A549 (cell line): ENCODE results near the gene KIAA1671. TPM values are rescaled to one million over a fixed set of nuclear protein-coding genes. Genes with fewer than 3 reads are reported as not detected.

Source experiments
- ATAC-seq, 2 experiments: fragments of 200-7000 bp in 1 of 2; fragments of >200 bp in 1 of 2; cut with Nextera tagmentation in 1 of 2; cut with Tn5 transposase in 1 of 2; 3 replicates each; pipeline versions ENCODE4 v1.8.0 to v1.9.1; 2018 to 2020; ENCODE audit warnings: mild to moderate bottlenecking in 1 of 2, moderate library complexity in 1 of 2
- CTCF ChIA-PET: fragments of 300-600 bp; sonication (Branson Sonifier 250); formaldehyde crosslinking; extraction: SDS; loops from one replicate; lab custom pipeline; 2021; ENCODE audit warnings: antibody characterized with exemption, inconsistent platforms; lab: Yijun Ruan, JAX
- POLR2A ChIA-PET: fragments of 350-600 bp; formaldehyde crosslinking; extraction: SDS; loops from one replicate; lab custom pipeline; 2021; ENCODE audit warnings: antibody characterized with exemption, inconsistent platforms; lab: Yijun Ruan, JAX
- DNase-seq, 2 experiments: peaks; one replicate each; pipeline versions ENCODE4 v3.0.0 to v3.0.0-alpha.2; 2011 to 2016; ENCODE audit warnings: low read depth in 1 of 2, low spot score in 1 of 2
- FAIRE-seq: peaks from 2 replicates; lab custom pipeline; 2011; peaks lifted over from hg19 to GRCh38; lab: Jason Lieb, UNC
- H3K27ac ChIP-seq, 2 experiments: fragments of >200 bp; sonication (Bioruptor Twin); formaldehyde crosslinking; 3 replicates each; pipeline ENCODE4 v1.5.1; 2016 to 2017
- H3K4me1 ChIP-seq: fragments of >200 bp; sonication (Bioruptor Twin); formaldehyde crosslinking; 3 replicates; pipeline ENCODE4 v1.6.1; 2016
- H3K4me2 ChIP-seq: fragments of >200 bp; sonication (Bioruptor Twin); formaldehyde crosslinking; 3 replicates; pipeline ENCODE4 v1.6.1; 2016
- H3K4me3 ChIP-seq: fragments of >200 bp; sonication (Bioruptor Twin); formaldehyde crosslinking; 3 replicates; pipeline ENCODE4 v1.5.1; 2016
- H3K9me3 ChIP-seq: fragments of >200 bp; sonication (Bioruptor Twin); formaldehyde crosslinking; 3 replicates; pipeline ENCODE4 v1.6.1; 2016
- BHLHE40 ChIP-seq: IDR thresholded peaks from 2 replicates; pipeline ENCODE4 v1.6.1; 2012; ENCODE audit warnings: low read depth, low read length, inconsistent platforms
- CEBPB ChIP-seq, 2 experiments: fragments of >200 bp in 1 of 2; sonication (Bioruptor Twin) in 1 of 2; formaldehyde crosslinking in 1 of 2; IDR thresholded peaks; 2 replicates each; pipeline ENCODE4 v1.6.1; 2012 to 2016
- EP300 ChIP-seq, 2 experiments: fragments of >200 bp; sonication (Bioruptor Twin); formaldehyde crosslinking; IDR thresholded peaks; 2 replicates in 1 of 2; 3 replicates in 1 of 2; pipeline ENCODE4 v1.6.1; 2016 to 2017
- FOSB ChIP-seq: fragments of 250-450 bp; sonication (Bioruptor Pico); IDR thresholded peaks from 2 replicates; pipeline ENCODE4 v1.5.0; 2020; ENCODE audit warnings: mild to moderate bottlenecking, moderate library complexity
- FOSL2 ChIP-seq, 2 experiments: fragments of 450-650 bp in 1 of 2; fragments of >200 bp in 1 of 2; sonication (Bioruptor Twin) in 1 of 2; formaldehyde crosslinking; IDR thresholded peaks; 2 replicates each; pipeline versions ENCODE4 v1.5.0 to v1.6.1; 2016 to 2020; ENCODE audit warnings: mild to moderate bottlenecking in 1 of 2, moderate library complexity in 1 of 2
- GATA3 ChIP-seq: IDR thresholded peaks from 2 replicates; pipeline ENCODE4 v1.6.1; 2012; ENCODE audit warnings: borderline replicate concordance
- HOXB13 ChIP-seq: fragments of 250-450 bp; sonication (Bioruptor Pico); IDR thresholded peaks from 2 replicates; pipeline ENCODE4 v1.5.0; 2020; ENCODE audit warnings: low read depth, mild to moderate bottlenecking, moderate library complexity
- JUNB ChIP-seq: fragments of >200 bp; sonication (Bioruptor Twin); formaldehyde crosslinking; IDR thresholded peaks from 2 replicates; pipeline ENCODE4 v1.6.1; 2016
- KDM1A ChIP-seq: fragments of 200-600 bp; sonication (generic); IDR thresholded peaks from 2 replicates; pipeline ENCODE4 v1.6.1; 2016; ENCODE audit warnings: low read depth, mild to moderate bottlenecking
- MYC ChIP-seq: IDR thresholded peaks from 2 replicates; pipeline ENCODE4 v1.6.1; 2012; ENCODE audit warnings: mild to moderate bottlenecking, inconsistent platforms, low read length, improper control_type of control experiment, borderline replicate concordance
- NFE2L2 ChIP-seq: fragments of 150-350 bp; conservative IDR thresholded peaks from 2 replicates; pipeline ENCODE4 v1.6.1; 2014; ENCODE audit warnings: low read length
- NPAS2 ChIP-seq: fragments of 250-450 bp; sonication (Bioruptor Pico); IDR thresholded peaks from 2 replicates; pipeline ENCODE4 v1.8.0; 2022; ENCODE audit warnings: mild to moderate bottlenecking, moderate library complexity, borderline replicate concordance
- NR3C1 ChIP-seq: fragments of >200 bp; sonication (Bioruptor Twin); formaldehyde crosslinking; IDR thresholded peaks from 3 replicates; pipeline ENCODE4 v1.6.1; 2017
- POLR2AphosphoS2 ChIP-seq: conservative IDR thresholded peaks from 2 replicates; pipeline ENCODE4 v1.6.1; 2012; ENCODE audit warnings: low read length, improper control_type of control experiment, inconsistent platforms
- RARB ChIP-seq: fragments of 250-450 bp; sonication (Bioruptor Pico); IDR thresholded peaks from 2 replicates; pipeline ENCODE4 v1.8.0; 2021; ENCODE audit warnings: mild to moderate bottlenecking, moderate library complexity
- RCOR1 ChIP-seq: fragments of 150-350 bp; IDR thresholded peaks from 2 replicates; pipeline ENCODE4 v1.6.1; 2014; ENCODE audit warnings: antibody characterized with exemption, low read length, low read depth
- RNF2 ChIP-seq: fragments of 200-600 bp; sonication (generic); IDR thresholded peaks from 2 replicates; pipeline ENCODE4 v1.6.1; 2016; ENCODE audit warnings: low read depth, mild to moderate bottlenecking, antibody characterized with exemption, moderate library complexity, borderline replicate concordance
- TFCP2L1 ChIP-seq: fragments of 250-450 bp; sonication (Bioruptor Pico); IDR thresholded peaks from 2 replicates; pipeline ENCODE4 v1.5.0; 2021; ENCODE audit warnings: mild to moderate bottlenecking
- ZSCAN20 ChIP-seq: fragments of 250-450 bp; sonication (Bioruptor Pico); IDR thresholded peaks from 2 replicates; pipeline ENCODE4 v1.8.0; 2022; ENCODE audit warnings: mild to moderate bottlenecking, moderate library complexity
- WGBS: methylation state at CpG from one replicate; pipeline ENCODE4 v1.1.6; 2017; ENCODE audit errors: missing lambda C conversion rate; 5-methylcytosine and 5-hydroxymethylcytosine counted together
- polyA plus RNA-seq, 4 experiments: library from polyadenylated mRNA; depleted of rRNA in 3 of 4; stranded (reverse); fragments of >200 nt; fragmentation: RNase III in 1 of 4; extraction: RNeasy Plus Mini Kit Qiagen cat#74134 plus additional on column Dnase treatment in 1 of 4; gene quantifications; 2 replicates in 3 of 4; 3 replicates in 1 of 4; pipeline ENCODE4 v1.2.3, GENCODE V29; 2011 to 2017
- TF ChIP-seq, protein P1 (sequence below): fragments of >200 bp; sonication (Bioruptor Twin); formaldehyde crosslinking; IDR thresholded peaks from 3 replicates; pipeline ENCODE4 v1.5.1; 2016
- TF ChIP-seq, protein P2 (sequence below): fragments of 250-450 bp; sonication (Bioruptor Pico); IDR thresholded peaks from 2 replicates; pipeline ENCODE4 v1.5.0; 2021; ENCODE audit warnings: mild to moderate bottlenecking, moderate library complexity, borderline replicate concordance
- TF ChIP-seq, protein P3 (sequence below): fragments of 450-650 bp; IDR thresholded peaks from 2 replicates; pipeline ENCODE4 v1.6.1; 2014; ENCODE audit warnings: antibody characterized with exemption

The KIAA1671 gene
- polyA plus RNA-seq, 2 of the 4 experiments (the other 2 are of a cell fraction): 5.3 to 7.9 TPM

DNA sequence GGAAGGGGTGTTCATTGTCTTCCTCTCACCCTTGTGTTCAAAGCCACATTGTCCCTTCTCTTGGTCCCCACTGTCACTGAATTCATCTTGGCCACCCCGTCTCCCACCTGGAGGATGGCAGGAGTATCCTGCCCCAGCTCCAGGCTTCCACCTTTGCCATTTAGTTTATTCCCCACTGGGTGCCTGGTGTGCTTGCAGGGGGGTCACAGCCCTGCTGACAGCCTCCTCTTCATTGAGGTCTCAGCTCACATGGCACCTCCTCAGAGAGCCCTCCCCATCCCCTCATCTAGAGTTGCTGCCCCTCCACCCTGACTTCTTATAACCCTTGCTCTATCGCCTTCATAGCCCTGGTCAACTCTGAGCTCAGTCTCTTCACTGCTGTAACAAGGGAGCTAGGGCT lies 36.6 kb downstream of the KIAA1671 start:
- ATAC-seq: no peak
- 93% methylated on average over 2 of the region's 2 CpGs for WGBS
- TF ChIP-seq FOSL2 (IDR thresholded peaks at IDR 0.05): no peak
- no peak for TF ChIP-seq FOSL2 (CRISPR knock-in tag; IDR thresholded peaks at IDR 0.05)
- TF ChIP-seq RNF2: no peak
- no peak for TF ChIP-seq MYC
- no peak for TF ChIP-seq NFE2L2
- TF ChIP-seq BHLHE40: no peak
- no peak for TF ChIP-seq NR3C1
- TF ChIP-seq, all 56 proteins: peak for 0
- Histone ChIP-seq H3K4me3 (no peak overlapping the region), H3K27ac (peak overlapping the region; percentile 4 to 90; a peak in 3 of 6 replicates), H3K4me1 (peaks cover 45% of the 10 kb centered on the region), H3K9me3 (no peaks in the 10 kb centered on the region), H3K4me2 (no peak overlapping the region)
- no peak for DNase-seq
- ChIA-PET CTCF (interaction anchor here (0.7 to 1.3 kb wide), 3 partner anchors 39 to 68 kb away, joined by 3 read pairs; no protein-coding TSS in a partner anchor), POLR2A (no interaction called here)
- FAIRE-seq: no peak

DNA sequence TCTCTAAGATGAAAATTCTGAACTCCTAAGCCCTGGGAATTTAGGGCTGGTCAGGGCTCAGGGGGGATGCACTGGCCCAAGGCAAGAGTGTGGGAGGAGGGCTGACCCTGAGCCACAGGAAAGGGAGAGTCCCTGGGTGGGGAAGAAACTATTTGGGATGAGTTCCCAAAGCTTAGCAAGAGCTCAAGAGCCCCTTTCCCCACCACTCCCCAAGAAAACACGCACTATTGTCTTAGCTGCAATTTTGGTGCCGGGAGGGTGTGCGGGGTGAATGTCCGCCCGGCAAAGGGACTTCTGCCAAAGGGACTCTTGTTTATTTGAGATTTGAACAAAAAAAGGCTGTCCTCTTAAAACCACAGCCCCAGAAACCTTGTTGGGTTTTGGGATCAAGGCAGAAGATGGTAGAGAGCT lies 37.0 kb downstream of the KIAA1671 start:
- FAIRE-seq (no peak), DNase-seq (no peak), ATAC-seq (no peak)
- POLR2A ChIA-PET: no interaction called here
- Histone ChIP-seq H3K4me2 (no peak overlapping the region), H3K4me1 (peaks cover 49% of the 10 kb centered on the region), H3K9me3 (no peaks in the 10 kb centered on the region), H3K4me3 (no peak overlapping the region), H3K27ac (peak overlapping the region; percentile 4 to 90; a peak in 3 of 6 replicates)
- CTCF ChIA-PET: interaction anchor here (0.7 to 1.3 kb wide), 3 partner anchors 39 to 68 kb away, joined by 3 read pairs; no protein-coding TSS in a partner anchor
- no peak for TF ChIP-seq RARB (CRISPR knock-in tag)
- TF ChIP-seq RCOR1: no peak
- no peak for TF ChIP-seq CEBPB (IDR thresholded peaks at IDR 0.05)
- TF ChIP-seq GATA3: no peak
- no peak for TF ChIP-seq EP300 (IDR thresholded peaks at IDR 0.05)
- TF ChIP-seq, protein P1, sequence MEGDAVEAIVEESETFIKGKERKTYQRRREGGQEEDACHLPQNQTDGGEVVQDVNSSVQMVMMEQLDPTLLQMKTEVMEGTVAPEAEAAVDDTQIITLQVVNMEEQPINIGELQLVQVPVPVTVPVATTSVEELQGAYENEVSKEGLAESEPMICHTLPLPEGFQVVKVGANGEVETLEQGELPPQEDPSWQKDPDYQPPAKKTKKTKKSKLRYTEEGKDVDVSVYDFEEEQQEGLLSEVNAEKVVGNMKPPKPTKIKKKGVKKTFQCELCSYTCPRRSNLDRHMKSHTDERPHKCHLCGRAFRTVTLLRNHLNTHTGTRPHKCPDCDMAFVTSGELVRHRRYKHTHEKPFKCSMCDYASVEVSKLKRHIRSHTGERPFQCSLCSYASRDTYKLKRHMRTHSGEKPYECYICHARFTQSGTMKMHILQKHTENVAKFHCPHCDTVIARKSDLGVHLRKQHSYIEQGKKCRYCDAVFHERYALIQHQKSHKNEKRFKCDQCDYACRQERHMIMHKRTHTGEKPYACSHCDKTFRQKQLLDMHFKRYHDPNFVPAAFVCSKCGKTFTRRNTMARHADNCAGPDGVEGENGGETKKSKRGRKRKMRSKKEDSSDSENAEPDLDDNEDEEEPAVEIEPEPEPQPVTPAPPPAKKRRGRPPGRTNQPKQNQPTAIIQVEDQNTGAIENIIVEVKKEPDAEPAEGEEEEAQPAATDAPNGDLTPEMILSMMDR: no peak
- TF ChIP-seq, protein P2, sequence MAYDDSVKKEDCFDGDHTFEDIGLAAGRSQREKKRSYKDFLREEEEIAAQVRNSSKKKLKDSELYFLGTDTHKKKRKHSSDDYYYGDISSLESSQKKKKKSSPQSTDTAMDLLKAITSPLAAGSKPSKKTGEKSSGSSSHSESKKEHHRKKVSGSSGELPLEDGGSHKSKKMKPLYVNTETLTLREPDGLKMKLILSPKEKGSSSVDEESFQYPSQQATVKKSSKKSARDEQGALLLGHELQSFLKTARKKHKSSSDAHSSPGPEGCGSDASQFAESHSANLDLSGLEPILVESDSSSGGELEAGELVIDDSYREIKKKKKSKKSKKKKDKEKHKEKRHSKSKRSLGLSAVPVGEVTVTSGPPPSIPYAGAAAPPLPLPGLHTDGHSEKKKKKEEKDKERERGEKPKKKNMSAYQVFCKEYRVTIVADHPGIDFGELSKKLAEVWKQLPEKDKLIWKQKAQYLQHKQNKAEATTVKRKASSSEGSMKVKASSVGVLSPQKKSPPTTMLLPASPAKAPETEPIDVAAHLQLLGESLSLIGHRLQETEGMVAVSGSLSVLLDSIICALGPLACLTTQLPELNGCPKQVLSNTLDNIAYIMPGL (CRISPR knock-in tag): no peak
- TF ChIP-seq POLR2AphosphoS2: no peak
- TF ChIP-seq JUNB: no peak
- TF ChIP-seq, protein P3, sequence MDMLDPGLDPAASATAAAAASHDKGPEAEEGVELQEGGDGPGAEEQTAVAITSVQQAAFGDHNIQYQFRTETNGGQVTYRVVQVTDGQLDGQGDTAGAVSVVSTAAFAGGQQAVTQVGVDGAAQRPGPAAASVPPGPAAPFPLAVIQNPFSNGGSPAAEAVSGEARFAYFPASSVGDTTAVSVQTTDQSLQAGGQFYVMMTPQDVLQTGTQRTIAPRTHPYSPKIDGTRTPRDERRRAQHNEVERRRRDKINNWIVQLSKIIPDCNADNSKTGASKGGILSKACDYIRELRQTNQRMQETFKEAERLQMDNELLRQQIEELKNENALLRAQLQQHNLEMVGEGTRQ: no peak
- no peak for TF ChIP-seq HOXB13 (CRISPR knock-in tag)
- no peak for TF ChIP-seq TFCP2L1
- no peak for TF ChIP-seq NPAS2
- no peak for TF ChIP-seq KDM1A
- TF ChIP-seq FOSB (CRISPR knock-in tag): no peak
- TF ChIP-seq ZSCAN20 (CRISPR knock-in tag): no peak
- 91% methylated on average over 5 of the region's 5 CpGs for WGBS
